ENCODE results near the gene PGS1.

The PGS1 gene

GRCh38 chr17:78391051-78391431 lies 12.6 kb downstream of the PGS1 start:
- no peak for DNase-seq

GRCh38 chr17:78391843-78392242 lies 13.4 kb downstream of the PGS1 start:
- no peak for DNase-seq

GRCh38 chr17:78392295-78392694 lies 13.8 kb downstream of the PGS1 start:
- DNase-seq: no peak

GRCh38 chr17:78393575-78393974 lies 15.1 kb downstream of the PGS1 start:
- DNase-seq: no peak

- no peak for DNase-seq
These were observed 15.8 kb downstream of the PGS1 start for GRCh38 chr17:78394209-78394608.

GRCh38 chr17:78395155-78395554 lies 16.7 kb downstream of the PGS1 start:
- no peak for DNase-seq

- no peak for DNase-seq
These were observed 18.2 kb downstream of the PGS1 start for GRCh38 chr17:78396441-78397337.

GRCh38 chr17:78397681-78398101 lies 19.2 kb downstream of the PGS1 start:
- DNase-seq: no peak

- no peak for DNase-seq
These were observed 19.9 kb downstream of the PGS1 start for GRCh38 chr17:78398390-78398789.

- DNase-seq: no peak
These were observed 20.7 kb downstream of the PGS1 start for GRCh38 chr17:78399028-78399692.

- no peak for DNase-seq
These were observed 21.3 kb downstream of the PGS1 start for GRCh38 chr17:78399693-78400144.

GRCh38 chr17:78400581-78401240 lies 22.3 kb downstream of the PGS1 start:
- no peak for DNase-seq

- no peak for DNase-seq
These were observed 22.8 kb downstream of the PGS1 start for GRCh38 chr17:78401246-78401645.

GRCh38 chr17:78401891-78402290 lies 23.4 kb downstream of the PGS1 start:
- no peak for DNase-seq

- no peak for DNase-seq
These were observed 25.4 kb downstream of the PGS1 start for GRCh38 chr17:78403822-78404221.

GRCh38 chr17:78406396-78406795 lies 27.9 kb downstream of the PGS1 start:
- no peak for DNase-seq

GRCh38 chr17:78406920-78407319 lies 28.5 kb downstream of the PGS1 start:
- DNase-seq: no peak

- DNase-seq: no peak
These were observed 29.0 kb downstream of the PGS1 start for GRCh38 chr17:78407387-78408000.

- DNase-seq: no peak
These were observed 30.1 kb downstream of the PGS1 start for GRCh38 chr17:78408476-78409050.

GRCh38 chr17:78409191-78409928 lies 30.9 kb downstream of the PGS1 start:
- no peak for DNase-seq

- no peak for DNase-seq
These were observed 32.9 kb downstream of the PGS1 start for GRCh38 chr17:78411241-78411857.

GRCh38 chr17:78412403-78412802 lies 34.0 kb downstream of the PGS1 start:
- DNase-seq: peak; percentile 15 to 33

Measured in activated CD4-positive, alpha-beta T cell treated with anti-CD3 and anti-CD28 coated beads, Interleukin-2, amount 50 U/mL, for 4 hours (primary cell).